ENCODE data around the gene EDARADD.

The EDARADD gene

DNA sequence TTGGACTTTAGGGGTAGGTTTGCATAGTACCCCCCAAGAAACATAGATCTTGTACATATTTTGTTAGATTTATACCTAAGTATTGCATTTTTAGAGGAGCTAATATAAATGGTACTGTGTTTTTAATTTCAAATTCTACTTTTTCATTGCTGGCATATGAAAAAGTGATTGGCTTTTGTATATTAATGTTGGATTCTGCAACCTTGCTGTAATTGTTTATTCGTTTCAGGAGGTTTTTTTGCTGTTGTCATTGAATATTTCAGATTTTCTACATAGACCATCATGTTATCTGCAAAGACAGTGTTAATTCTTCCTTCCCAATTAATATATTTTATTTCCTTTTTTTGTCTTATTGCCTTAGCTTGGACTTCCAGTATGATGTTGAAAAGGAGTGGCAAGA is 23.0 kb upstream of the EDARADD start:
- no peak for DNase-seq (ENCODE audit: extremely low spot score)
- CTCF ChIA-PET, result interaction anchor here (1.4 kb wide), 1 partner anchor 267 kb away, joined by 3 read pairs; no protein-coding TSS in a partner anchor
- TF ChIP-seq, protein P1, sequence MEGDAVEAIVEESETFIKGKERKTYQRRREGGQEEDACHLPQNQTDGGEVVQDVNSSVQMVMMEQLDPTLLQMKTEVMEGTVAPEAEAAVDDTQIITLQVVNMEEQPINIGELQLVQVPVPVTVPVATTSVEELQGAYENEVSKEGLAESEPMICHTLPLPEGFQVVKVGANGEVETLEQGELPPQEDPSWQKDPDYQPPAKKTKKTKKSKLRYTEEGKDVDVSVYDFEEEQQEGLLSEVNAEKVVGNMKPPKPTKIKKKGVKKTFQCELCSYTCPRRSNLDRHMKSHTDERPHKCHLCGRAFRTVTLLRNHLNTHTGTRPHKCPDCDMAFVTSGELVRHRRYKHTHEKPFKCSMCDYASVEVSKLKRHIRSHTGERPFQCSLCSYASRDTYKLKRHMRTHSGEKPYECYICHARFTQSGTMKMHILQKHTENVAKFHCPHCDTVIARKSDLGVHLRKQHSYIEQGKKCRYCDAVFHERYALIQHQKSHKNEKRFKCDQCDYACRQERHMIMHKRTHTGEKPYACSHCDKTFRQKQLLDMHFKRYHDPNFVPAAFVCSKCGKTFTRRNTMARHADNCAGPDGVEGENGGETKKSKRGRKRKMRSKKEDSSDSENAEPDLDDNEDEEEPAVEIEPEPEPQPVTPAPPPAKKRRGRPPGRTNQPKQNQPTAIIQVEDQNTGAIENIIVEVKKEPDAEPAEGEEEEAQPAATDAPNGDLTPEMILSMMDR (IDR thresholded peaks at IDR 0.05; ENCODE audit: control extremely low read depth, extremely low read depth, low read depth, missing control alignments), result no peak
- POLR2A ChIA-PET, result no interaction called here

DNA sequence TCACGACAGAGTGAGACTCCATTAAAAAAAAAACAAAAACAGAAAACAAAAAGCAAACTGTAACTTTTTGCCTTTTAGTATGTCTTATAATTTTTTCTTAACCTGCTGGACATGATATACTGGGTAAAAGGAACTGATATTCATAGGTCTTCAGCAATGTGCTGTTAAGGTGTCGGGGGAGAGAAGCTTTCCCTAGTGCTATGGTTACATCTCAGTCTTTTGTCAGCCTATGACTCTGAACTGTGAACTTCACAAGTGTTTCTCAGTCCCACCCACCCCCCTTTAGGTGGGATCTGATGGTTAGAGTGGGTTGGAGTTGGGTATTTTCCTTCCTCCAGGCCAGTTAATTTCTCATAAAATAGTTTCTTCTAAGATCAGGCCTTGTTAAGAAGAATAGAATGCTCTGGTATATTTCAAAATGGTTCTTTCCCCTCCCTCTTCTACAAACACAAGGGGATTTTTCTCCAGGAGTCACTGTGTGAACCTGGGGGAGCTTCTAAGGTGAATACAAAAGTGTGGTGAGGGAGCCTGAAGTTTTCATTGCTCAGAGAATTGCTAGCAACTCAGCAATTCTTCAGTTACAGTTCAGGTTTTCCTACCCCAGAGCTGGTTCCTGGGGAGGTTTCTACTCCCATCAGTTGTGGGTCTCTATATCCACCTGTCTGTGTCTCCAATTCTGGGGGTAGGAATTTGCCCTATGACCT is 16.1 kb upstream of the EDARADD start:
- TF ChIP-seq, protein P1 (IDR thresholded peaks at IDR 0.05; ENCODE audit: control extremely low read depth, extremely low read depth, low read depth, missing control alignments), result no peak
- no peak for DNase-seq (ENCODE audit: extremely low spot score)
- ChIA-PET CTCF (interaction anchor here (2.0 kb wide), 1 partner anchor 10 kb away, joined by 4 read pairs; no protein-coding TSS in a partner anchor), POLR2A (no interaction called here)

- ChIA-PET CTCF (interaction anchor here (0.8 to 1.5 kb wide), 3 partner anchors 13 to 31 kb away, joined by 3 to 4 read pairs (median 4); partner anchors contain the start of gene EDARADD), POLR2A (no interaction called here)
- DNase-seq (ENCODE audit: extremely low spot score), result no peak
- TF ChIP-seq, protein P1 (IDR thresholded peaks at IDR 0.05; ENCODE audit: control extremely low read depth, extremely low read depth, low read depth, missing control alignments), result no peak
These were observed 12.4 kb upstream of the EDARADD start for GRCh38 chr1:236381565-236382158.

DNA sequence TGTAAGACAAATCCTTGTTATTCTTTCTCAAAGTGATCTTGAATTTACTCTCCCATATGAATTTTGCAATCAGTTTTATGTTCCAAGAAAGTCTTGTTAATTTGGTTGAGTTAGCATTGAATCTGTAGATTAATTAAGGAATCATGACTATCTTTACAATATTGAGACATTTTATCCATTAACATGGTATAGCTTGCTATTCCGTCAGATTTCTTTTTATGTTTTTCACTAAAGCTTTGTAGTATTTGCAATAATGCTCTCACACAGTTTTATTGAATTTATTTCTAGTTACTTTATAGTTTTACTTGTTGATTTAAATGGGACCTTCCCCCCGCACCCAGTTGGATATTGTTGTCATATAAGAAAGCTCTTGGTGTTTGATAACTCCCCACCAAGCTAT is 5.8 kb upstream of the EDARADD start:
- POLR2A ChIA-PET, result no interaction called here
- no peak for DNase-seq (ENCODE audit: extremely low spot score)
- TF ChIP-seq, protein P1 (IDR thresholded peaks at IDR 0.05; ENCODE audit: control extremely low read depth, extremely low read depth, low read depth, missing control alignments), result no peak
- CTCF ChIA-PET, result interaction anchor here (1.3 kb wide), 1 partner anchor 9 kb away, joined by 4 read pairs; no protein-coding TSS in a partner anchor

DNA sequence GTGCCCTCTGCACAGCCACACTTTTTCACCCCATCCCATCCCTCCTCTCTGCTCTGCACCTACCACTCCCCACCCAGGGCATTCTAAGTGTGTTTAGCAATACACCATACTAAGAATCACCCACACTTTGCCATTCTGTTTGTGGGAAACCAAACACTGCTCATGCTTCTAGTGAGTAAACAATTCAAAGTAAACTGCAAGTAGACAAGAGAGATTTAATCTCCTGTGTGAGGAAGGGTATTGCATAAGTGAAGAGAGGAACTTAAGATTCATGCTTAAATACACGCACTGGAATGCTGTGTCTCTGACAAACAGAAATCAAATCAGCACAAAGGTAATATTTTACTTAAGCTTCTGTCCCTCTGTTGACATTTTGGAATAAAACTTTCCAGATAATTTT is 4.8 kb upstream of the EDARADD start:
- ChIA-PET POLR2A (no interaction called here), CTCF (interaction anchor here (1.3 kb wide), 1 partner anchor 10 kb away, joined by 4 read pairs; no protein-coding TSS in a partner anchor)
- TF ChIP-seq, protein P1 (IDR thresholded peaks at IDR 0.05; ENCODE audit: control extremely low read depth, extremely low read depth, low read depth, missing control alignments), result no peak
- DNase-seq (ENCODE audit: extremely low spot score), result no peak

- TF ChIP-seq, protein P1 (IDR thresholded peaks at IDR 0.05; ENCODE audit: control extremely low read depth, extremely low read depth, low read depth, missing control alignments), result no peak
- no peak for DNase-seq (ENCODE audit: extremely low spot score)
- POLR2A ChIA-PET, result no interaction called here
- CTCF ChIA-PET, result no interaction called here
These were observed 3.1 kb upstream of the EDARADD start for GRCh38 chr1:236391008-236391407.
